Retinal pigment epithelial cell (primary cell): ENCODE results near the gene RPS19.
A peak's percentile ranks its signal among the peaks of the same experiment; 100 is the strongest.

ENCODE experiments used
- DNase-seq: peaks from one replicate; pipeline ENCODE4 v3.0.0-alpha.2; 2010; ENCODE audit warnings: low read depth
- H3K4me3 ChIP-seq: 2 replicates; pipeline ENCODE4 v1.5.1; 2011; ENCODE audit warnings: mild to moderate bottlenecking, low read length, control low read depth, moderate library complexity
- TF ChIP-seq, protein P1 (sequence below): conservative IDR thresholded peaks from 2 replicates; pipeline ENCODE4 v1.5.1; 2011; ENCODE audit warnings: low read depth, low read length, control low read depth, inconsistent platforms

Gene RPS19

DNA sequence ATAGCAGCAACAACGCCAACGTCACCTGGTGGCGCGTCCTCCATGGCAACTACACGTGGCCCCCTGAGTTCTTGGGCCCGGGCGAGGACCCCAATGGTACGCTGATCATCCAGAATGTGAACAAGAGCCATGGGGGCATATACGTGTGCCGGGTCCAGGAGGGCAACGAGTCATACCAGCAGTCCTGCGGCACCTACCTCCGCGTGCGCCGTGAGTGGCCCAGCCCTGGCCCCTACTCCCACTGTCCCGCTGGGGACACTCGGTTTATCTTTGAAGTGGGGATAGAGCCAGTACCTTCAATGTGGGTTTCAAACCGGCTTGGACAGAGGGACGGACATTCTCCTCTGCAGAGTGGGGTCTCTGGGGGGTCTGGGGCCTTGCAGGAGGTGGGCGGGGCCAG lies 19.0 kb downstream of the RPS19 start:
- H3K4me3 ChIP-seq: no peak overlapping the region
- TF ChIP-seq, protein P1, sequence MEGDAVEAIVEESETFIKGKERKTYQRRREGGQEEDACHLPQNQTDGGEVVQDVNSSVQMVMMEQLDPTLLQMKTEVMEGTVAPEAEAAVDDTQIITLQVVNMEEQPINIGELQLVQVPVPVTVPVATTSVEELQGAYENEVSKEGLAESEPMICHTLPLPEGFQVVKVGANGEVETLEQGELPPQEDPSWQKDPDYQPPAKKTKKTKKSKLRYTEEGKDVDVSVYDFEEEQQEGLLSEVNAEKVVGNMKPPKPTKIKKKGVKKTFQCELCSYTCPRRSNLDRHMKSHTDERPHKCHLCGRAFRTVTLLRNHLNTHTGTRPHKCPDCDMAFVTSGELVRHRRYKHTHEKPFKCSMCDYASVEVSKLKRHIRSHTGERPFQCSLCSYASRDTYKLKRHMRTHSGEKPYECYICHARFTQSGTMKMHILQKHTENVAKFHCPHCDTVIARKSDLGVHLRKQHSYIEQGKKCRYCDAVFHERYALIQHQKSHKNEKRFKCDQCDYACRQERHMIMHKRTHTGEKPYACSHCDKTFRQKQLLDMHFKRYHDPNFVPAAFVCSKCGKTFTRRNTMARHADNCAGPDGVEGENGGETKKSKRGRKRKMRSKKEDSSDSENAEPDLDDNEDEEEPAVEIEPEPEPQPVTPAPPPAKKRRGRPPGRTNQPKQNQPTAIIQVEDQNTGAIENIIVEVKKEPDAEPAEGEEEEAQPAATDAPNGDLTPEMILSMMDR: no peak
- no peak for DNase-seq

DNA sequence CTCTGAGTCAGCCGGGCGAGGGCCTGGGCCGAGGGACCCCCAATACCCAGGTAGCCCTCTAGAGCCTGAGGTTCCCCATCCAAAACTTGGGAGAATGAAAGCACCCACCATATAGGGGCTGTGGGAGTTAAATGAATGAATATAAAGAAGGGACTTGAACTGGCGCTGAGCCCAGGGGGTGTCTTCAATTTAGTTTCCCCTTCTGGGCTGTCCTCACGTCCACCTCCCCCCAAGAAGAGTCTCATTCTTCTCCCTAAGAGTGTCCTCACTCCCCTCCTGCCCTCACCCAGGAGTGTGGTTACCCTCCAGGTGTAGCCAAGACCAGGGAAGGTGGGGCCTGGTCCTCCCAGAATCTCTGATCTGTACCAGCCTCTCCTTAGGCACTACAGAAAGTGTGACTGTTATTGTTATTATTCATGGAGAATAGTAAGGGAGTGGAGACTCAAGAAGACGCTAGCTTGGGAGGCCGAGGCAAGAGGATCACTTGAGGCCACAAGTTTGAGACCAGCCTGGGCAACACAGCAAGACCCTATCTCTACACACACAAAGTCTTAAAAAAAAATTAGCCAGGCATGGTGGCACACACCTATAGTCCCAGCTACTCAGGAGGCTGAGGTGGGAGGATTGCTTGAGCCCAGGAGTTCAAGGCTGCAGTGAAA lies 19.7 kb downstream of the RPS19 start:
- H3K4me3 ChIP-seq: no peak overlapping the region
- DNase-seq: no peak
- TF ChIP-seq, protein P1: no peak

DNA sequence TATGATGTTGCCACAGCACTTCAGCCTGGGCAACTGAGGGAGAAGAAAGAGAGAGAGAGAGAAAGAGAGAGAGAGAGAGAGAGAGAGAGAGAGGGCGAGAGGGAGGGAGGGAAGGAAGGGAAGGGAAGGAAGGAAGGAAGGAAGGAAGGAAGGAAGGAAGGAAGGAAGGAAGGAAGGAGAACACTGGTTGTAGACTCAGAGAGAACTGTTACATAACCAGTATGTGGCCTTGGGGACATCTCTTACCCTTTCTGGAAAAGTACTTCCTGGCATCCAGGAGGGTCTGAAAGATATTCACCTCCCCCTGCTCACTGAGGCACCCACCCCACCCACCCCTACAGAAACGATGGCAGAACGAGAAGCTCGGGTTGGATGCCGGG lies 20.3 kb downstream of the RPS19 start:
- TF ChIP-seq, protein P1: no peak
- no peak for DNase-seq
- H3K4me3 ChIP-seq: no peak overlapping the region

DNA sequence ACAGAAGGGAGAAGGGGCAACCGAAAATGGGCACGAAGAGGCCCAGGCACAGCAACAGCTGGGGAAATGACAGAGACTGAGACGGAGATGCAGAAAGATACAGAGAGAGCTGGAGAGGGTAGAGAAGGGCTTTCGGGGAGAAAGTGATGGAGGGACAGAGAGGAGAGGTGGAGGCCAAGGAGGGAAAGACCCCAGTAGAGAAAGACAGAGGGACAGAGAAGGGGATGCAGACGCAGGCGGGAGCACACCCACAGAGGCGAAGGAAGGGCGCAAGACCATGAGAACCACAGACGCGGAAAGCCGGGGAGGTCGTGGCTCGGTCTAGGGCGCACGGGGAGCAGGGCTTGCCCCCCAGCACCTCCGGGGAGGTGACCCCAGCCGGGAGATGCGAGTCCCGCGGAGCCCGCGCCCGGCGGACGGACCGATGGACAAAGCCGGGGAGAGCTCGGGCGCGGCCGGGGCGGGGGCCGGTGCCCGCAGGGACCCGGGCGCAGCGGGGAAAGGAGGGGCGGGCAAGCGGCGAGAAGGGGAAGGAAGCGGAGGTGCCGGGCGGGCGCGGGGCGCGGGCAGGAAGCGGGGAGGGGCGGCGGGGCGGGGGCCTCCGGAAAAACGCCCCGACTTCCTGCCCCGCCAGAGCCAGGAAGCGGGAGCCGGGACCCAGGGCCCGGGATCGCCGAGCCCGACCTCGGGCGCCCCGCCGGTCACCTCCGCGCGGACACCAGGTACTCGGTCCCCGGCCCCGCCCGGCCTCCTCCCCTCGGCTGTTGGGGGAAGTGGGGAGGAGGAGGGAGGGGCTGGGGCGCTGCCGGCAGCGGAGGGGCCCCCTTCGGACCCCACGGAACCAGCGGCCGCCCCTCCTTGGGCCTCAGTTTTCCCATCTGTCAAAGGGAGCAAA lies 22.8 kb downstream of the RPS19 start, which contains the start of gene ARHGEF1:
Gene ARHGEF1 (plus strand): TSS at position 617 of the 895 bp plus-strand sequence. CDS start 4,899 bp downstream, outside the sequence.
- H3K4me3 ChIP-seq: peak within 1 kb of the TSS; percentile 90
- TF ChIP-seq, protein P1: no peak
- no peak for DNase-seq

DNA sequence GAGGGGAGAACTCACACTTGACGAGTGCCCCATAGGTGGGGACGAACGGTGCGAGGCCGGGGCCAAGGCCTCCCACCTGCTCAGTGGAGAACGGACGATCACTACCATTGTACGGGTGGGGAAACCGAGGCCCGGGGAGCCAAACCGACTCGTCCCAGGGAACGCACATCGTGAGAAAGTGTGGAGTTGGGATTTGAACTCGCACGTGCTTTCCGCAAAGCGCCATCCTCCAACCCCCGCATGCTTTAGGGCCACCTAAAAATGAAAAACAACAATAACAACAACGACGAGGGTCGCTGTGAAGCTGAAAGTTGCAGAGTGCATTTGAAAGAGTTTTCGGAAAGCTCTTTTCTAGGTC lies 23.4 kb downstream of the RPS19 start:
- TF ChIP-seq, protein P1: no peak
- H3K4me3 ChIP-seq: peak overlapping the region; percentile 90
- no peak for DNase-seq

DNA sequence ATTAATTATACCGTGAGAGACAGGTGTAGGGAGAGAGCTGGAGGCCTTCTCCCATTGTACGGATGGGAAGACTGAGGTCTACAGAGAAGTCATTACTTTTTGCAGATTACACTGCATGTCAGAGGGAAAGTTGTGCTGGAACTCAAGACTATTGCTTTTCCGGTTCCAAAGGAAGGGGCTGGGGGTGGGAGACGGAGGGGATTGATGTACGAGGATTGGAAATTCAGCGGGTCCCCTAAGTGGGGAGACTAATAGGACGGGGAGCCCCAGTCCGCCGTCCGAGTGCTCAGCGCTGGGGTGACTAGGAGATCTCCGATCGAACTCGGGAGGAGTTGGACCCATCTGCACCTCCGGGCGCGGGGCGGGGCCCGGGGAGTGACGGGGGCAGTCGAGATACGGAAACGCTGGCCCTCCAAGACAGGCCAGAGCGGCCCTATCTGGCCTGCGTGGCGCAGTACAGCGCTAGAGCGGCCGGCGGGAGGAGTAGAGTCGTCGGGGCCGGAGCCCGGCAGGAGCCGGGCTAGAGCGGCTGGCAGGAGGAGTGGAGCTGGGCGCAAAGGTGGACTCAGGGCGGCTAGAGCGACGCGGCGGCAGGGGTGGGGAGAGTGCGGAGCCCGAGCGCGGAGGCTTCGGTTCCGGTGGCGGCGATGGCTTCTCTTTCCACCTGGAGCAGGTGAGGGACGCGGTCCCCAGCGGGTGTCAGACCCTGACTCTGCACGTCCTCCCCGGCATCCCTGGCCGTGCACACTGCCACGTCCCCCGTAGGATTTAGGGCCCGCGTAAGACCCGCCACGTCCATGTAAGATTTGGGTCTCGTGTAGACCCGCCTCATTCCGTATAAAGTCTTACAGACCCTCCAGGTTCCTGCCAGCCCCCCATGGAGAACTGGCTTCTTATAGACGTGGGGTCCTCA lies 24.0 kb downstream of the RPS19 start:
- peak overlapping the region; percentile 90 for H3K4me3 ChIP-seq
- TF ChIP-seq, protein P1: peak; percentile 23
- peak; percentile 87 for DNase-seq
